Measurements from ENCODE around the gene CBX5.
"Not testable (repeated sequence)": the region's sequence is repeated elsewhere in the genome, so short reads cannot be mapped to it uniquely, and the experiment has no call there.

DNA sequence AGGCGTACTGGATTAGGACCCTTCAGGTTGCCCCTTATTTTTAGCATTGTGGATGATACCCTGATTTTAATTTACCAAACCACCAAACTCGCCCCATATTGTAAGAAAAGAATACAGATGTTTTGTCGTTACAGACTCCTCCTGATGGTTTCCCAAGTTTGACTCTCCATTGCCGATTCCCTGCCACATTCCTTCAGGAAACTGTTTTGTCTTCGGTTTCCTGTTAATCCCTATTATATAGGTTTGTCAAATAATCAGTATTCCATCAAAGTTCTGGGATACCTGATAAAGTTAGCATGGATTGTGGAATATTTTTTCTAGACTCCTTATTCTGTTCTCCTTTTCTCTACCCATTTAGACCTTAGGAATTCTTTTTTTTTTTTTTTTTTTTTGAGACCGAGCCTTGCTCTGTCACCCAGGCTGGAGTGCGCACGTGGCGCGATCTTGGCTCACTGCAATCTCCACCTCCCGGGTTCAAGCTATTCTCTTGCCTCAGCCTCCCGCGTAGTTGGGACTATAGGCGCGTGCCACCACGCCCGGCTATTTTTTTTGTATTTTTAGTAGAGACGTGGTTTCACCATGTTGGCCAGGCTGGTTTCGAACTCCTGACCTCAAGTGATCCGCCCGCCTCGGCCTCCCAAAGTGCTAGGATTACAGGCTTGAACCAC lies 45.7 kb upstream of the CBX5 start:
- TF ChIP-seq MIER1 (IDR thresholded peaks at IDR 0.05; ENCODE audit: low read depth) (0 out of 2 replicates have a peak, but pooled peaks have one; percentile 22), RAD51 (IDR thresholded peaks at IDR 0.05; ENCODE audit: borderline replicate concordance, low read depth) (peak; percentile 17; the same call in 1 of the 2 replicates)
- TF ChIP-seq POLR2AphosphoS2 (IDR thresholded peaks at IDR 0.05; ENCODE audit: low read length); XRCC4 (IDR thresholded peaks at IDR 0.05; ENCODE audit: extremely low read depth, insufficient read depth, insufficient read length): not testable (repeated sequence)
